Adipocyte (in vitro differentiated cells): ENCODE data around the gene LRRFIP1.

Experiments used
- DNase-seq: peaks from one replicate; pipeline ENCODE4 v3.0.0-alpha.2; 2015; ENCODE audit warnings: low read depth
- H3K27me3 ChIP-seq: replicated peaks from 2 replicates; pipeline ENCODE4 v1.7.0; 2013; ENCODE audit warnings: mild to moderate bottlenecking, low read length, moderate library complexity; ENCODE audit not compliant: control insufficient read depth, insufficient read depth
- H3K36me3 ChIP-seq: 2 replicates; pipeline ENCODE4 v1.7.0; 2013; ENCODE audit warnings: low read length, mild to moderate bottlenecking, moderate library complexity; ENCODE audit not compliant: control insufficient read depth, insufficient read depth, severe bottlenecking
- H3K4me1 ChIP-seq: 2 replicates; pipeline ENCODE4 v1.7.0; 2013; ENCODE audit warnings: mild to moderate bottlenecking, low read length, moderate library complexity; ENCODE audit not compliant: control insufficient read depth, insufficient read depth
- H3K4me3 ChIP-seq: 2 replicates; pipeline ENCODE4 v1.7.0; 2013; ENCODE audit warnings: mild to moderate bottlenecking, low read length, moderate library complexity
- H3K9ac ChIP-seq: 2 replicates; pipeline ENCODE4 v1.7.0; 2013; ENCODE audit warnings: mild to moderate bottlenecking, low read length, moderate library complexity
- H3K9me3 ChIP-seq: 2 replicates; pipeline ENCODE4 v1.7.0; 2013; ENCODE audit warnings: mild to moderate bottlenecking, low read length, moderate library complexity; ENCODE audit not compliant: control insufficient read depth

Gene LRRFIP1

DNA sequence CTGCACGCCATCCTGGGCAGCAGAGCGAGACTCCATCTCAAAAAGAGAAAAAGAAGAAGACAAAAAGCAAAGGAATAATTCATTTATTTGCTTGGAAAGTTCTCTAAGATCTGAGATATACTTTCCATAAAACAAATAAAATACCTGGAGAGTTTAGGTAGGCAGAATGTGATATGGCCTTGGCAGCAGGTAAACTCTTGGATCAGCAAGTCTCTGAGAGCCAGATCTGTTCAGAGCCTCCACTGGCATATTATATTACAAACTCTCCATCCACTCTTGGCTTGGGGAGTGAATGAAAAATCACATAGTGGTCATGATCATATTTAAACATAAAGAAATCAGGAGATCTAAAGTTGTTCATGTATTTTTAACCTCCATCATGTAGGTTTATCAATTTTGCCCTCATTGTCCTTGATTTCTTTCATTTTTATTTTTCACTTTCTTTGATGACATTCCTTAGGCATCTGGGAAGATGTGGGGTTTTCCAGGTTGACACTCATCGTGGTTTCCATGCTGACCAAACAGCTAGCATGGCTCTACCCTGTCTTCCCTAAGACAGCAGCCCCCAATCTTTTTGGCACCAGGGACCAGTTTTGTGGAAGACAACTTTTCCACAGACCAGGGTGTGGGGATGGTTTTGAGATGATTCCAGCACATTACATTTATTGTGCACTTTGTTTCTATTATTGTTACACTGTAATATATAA lies 10.2 kb downstream of the LRRFIP1 start:
- Histone ChIP-seq H3K4me3 (no peak overlapping the region), H3K36me3 (peaks cover 9% of the 10 kb centered on the region), H3K27me3 (no peaks in the 10 kb centered on the region), H3K9me3 (peaks cover 9% of the 10 kb centered on the region), H3K4me1 (peaks cover 3% of the 10 kb centered on the region), H3K9ac (no peak overlapping the region)
- no peak for DNase-seq

DNA sequence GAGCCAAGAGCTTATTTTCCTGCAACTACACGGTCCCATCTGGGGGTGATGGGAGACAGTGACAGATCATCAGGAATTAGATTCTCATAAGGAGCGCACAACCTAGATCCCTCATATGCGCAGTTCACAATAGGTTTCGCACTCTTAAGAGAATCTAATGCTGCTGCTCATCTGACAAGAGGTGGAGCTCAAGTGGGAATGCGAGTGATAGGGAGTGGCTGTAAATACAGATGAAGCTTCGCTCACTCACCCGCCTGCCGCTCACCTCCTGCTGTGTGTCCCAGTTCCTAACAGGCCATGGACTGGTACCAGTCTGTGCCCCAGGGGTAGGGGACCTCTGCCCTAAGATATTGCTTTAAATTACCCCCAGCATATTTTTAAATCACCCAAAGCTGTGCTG lies 10.8 kb downstream of the LRRFIP1 start:
- H3K4me3 ChIP-seq: no peak overlapping the region
- no peak for DNase-seq
- H3K9me3 ChIP-seq: peaks cover 9% of the 10 kb centered on the region
- no peaks in the 10 kb centered on the region for H3K27me3 ChIP-seq
- peaks cover 9% of the 10 kb centered on the region for H3K36me3 ChIP-seq
- H3K4me1 ChIP-seq: peaks cover 3% of the 10 kb centered on the region
- no peak overlapping the region for H3K9ac ChIP-seq

DNA sequence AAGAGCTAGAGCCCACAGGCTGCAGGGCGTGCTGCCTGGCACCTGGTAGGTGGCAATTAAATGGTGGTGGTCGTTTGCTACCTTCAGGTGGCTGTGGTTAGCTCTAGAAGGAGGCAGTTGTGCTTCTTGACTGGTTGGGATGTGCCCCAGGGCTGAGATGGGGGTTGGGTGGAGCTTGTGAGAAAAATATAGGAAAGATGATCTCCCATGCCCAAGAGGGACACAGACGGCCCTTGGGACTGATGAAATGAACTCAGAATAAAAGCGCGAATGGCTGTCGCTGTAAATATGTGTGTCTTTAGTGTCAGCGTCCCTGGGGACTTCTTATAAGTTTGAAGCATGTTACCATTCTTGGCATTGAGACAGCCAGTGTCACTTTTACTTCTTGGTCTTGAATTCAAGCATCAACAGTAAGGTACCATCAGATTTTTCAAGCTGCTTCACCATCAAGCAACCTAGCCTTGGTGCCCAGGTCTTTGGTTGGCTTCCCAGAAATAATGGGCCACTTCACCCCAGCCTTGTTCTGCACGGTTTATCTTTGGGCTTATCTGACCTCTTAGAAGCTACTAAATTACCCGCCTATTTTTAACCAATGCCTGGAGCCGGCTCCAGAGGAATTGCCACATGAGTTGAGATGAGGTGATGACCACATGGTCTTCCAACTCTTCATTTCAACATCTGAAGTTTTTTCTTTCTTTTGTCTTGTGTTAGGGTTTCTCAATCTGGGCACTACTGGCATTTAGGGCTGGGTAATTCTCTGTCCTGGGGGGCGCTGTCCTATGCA lies 11.9 kb downstream of the LRRFIP1 start:
- H3K36me3 ChIP-seq: peaks cover 7% of the 10 kb centered on the region
- H3K4me1 ChIP-seq: peaks cover 3% of the 10 kb centered on the region
- H3K9ac ChIP-seq: no peak overlapping the region

DNA sequence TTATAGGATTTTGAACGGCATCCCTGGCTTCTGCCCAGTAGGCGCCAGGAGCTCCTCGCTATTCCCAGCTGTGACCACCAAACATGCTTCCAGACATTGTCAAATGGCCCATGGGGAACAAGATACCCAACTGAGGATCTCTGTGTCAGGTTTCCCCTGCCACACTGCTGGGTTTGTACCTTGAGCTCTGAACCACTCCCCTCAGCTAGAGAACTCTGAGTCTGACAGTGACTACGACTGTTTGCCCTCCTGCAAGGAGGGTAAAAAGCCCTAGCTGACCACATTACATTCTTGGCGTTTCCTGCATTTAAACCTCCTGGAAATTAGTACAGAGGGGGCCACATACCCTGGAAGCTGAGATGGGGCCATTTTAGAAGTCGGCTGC lies 12.4 kb downstream of the LRRFIP1 start:
- peaks cover 3% of the 10 kb centered on the region for H3K9me3 ChIP-seq
- no peaks in the 10 kb centered on the region for H3K27me3 ChIP-seq
- peaks cover 9% of the 10 kb centered on the region for H3K36me3 ChIP-seq
- DNase-seq: no peak
- H3K4me1 ChIP-seq: peaks cover 3% of the 10 kb centered on the region
- no peak overlapping the region for H3K9ac ChIP-seq
- H3K4me3 ChIP-seq: no peak overlapping the region

More for the DNA sequence above, 11.9 kb downstream of the LRRFIP1 start:
- no peak for DNase-seq
- Histone ChIP-seq H3K27me3 (no peaks in the 10 kb centered on the region), H3K9me3 (peaks cover 9% of the 10 kb centered on the region), H3K4me3 (no peak overlapping the region)

DNA sequence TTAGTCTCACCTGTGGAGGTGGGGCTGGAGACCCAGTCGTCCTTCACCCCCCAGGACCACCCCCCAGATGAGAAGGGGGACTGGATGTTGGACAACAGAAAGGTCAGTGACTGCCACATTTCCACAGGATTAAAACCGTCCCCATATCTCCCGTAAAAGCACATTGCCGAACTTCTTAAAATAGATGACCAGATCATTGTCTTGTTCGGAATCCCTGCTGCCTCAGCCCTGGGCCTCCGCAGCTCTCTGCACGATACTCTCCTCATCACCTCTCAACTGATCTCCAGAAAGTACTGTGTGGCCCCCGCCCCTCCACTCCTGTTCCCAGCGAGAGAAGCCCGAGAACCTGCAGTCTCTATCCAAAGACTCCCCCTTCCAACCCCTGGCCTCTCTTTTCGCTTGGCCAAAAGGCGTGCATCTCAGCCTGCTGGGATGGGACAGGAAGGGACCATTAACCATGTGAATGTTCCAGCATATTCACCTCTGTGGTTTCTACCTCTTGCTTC lies 13.2 kb downstream of the LRRFIP1 start:
- Histone ChIP-seq H3K9me3 (no peaks in the 10 kb centered on the region), H3K4me3 (no peak overlapping the region), H3K36me3 (peaks cover 16% of the 10 kb centered on the region), H3K27me3 (no peaks in the 10 kb centered on the region), H3K4me1 (peaks cover 3% of the 10 kb centered on the region), H3K9ac (no peak overlapping the region)
- no peak for DNase-seq

DNA sequence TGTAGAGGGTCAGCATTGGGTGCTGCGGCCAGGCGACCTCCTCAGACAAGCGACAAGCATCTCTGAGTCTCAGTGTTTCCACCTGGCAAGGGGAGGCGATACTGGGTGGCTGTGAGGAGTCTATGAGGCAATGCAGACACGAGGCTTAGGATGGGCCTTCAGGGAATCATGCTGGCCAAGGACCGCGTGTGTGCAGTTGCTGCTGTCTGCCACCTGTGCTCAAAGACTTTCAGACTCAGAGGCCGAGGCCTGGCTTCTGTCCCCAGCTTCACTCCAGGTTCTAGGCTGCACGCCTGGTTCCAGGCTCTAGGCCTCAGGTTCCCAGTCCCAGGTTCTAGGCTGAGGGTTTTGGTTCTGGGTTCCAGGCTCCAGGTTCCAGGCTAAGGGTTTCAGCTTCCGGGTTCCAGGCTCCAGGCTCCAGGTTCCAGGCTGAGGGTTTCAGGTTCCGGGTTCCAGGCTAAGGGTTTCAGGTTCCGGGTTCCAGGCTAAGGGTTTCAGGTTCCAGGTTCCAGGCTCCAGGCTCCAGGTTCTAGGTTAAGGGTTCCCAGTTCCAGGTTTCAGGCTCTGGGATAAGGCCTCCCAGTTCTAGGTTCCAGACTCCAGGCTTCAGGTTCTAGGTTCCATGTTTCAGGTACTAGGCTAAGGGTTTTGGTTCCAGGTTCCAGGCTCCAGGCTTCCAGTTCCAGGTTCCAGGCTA lies 14.8 kb downstream of the LRRFIP1 start:
- H3K36me3 ChIP-seq: peaks cover 16% of the 10 kb centered on the region
- DNase-seq: no peak
- no peak overlapping the region for H3K9ac ChIP-seq
- no peaks in the 10 kb centered on the region for H3K27me3 ChIP-seq
- H3K4me1 ChIP-seq: peaks cover 3% of the 10 kb centered on the region
- no peaks in the 10 kb centered on the region for H3K9me3 ChIP-seq
- no peak overlapping the region for H3K4me3 ChIP-seq

DNA sequence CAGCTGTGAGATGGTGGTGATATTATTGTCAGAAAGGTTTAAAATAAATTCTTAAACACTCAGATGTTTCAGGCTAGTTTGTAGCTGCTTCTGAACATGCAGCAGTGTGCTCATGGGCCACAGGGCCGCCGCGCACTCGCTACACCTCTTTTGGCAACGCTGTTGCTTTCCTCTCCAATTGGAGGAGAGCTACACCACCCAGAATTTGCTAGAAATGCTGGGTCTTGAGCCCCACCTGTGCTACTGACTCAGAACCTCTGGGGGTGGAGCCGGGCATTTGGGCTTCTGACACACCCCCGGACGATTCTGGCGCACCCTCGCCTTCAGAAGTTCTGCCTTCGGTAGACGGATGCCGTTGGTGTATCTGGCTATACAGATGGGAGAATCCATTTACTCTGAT lies 15.7 kb downstream of the LRRFIP1 start:
- Histone ChIP-seq H3K4me3 (no peak overlapping the region), H3K36me3 (peaks cover 16% of the 10 kb centered on the region), H3K27me3 (no peaks in the 10 kb centered on the region), H3K9me3 (no peaks in the 10 kb centered on the region), H3K9ac (no peak overlapping the region), H3K4me1 (peaks cover 3% of the 10 kb centered on the region)
- no peak for DNase-seq

DNA sequence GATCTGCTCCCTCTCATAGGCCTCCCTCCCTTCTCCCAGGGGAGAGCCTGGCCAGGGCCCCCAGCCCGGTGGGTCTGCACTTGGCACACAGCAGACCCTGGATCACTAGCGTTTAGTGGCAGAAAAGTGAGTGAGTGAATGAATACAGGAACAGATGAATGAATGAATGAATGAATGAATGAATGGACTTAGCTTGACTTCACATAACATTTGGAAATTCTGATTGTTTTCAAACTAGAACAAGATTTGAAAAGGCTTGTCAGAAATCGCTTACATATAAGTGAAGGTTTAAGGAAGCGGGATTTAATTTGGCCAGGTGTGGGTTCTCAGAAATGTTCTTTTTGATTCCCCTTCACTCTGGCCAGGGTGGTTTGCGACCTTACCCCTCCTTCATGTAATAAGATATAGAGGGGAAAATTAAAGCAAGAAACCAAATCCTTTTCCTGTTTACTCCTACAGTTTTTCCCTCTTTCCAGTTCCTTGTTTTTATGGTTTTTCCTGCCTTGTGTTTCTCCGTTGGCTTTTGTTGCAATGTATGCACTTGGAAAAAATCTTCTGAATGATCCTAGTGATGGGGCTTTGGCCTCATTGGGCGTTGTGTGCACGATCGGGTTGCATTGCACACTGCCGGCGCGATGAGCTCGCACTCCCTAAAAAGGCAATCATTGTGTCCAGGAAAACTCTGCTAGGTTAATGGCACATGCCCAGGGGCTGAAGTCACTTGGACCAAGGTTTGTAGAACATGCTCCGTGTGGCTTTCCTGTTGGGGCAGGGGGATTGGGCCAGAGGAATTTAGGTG lies 16.4 kb downstream of the LRRFIP1 start:
- H3K27me3 ChIP-seq: no peaks in the 10 kb centered on the region
- H3K9me3 ChIP-seq: no peaks in the 10 kb centered on the region
- H3K4me3 ChIP-seq: no peak overlapping the region
- no peak for DNase-seq
- no peak overlapping the region for H3K9ac ChIP-seq
- H3K4me1 ChIP-seq: peaks cover 3% of the 10 kb centered on the region
- H3K36me3 ChIP-seq: peaks cover 16% of the 10 kb centered on the region

DNA sequence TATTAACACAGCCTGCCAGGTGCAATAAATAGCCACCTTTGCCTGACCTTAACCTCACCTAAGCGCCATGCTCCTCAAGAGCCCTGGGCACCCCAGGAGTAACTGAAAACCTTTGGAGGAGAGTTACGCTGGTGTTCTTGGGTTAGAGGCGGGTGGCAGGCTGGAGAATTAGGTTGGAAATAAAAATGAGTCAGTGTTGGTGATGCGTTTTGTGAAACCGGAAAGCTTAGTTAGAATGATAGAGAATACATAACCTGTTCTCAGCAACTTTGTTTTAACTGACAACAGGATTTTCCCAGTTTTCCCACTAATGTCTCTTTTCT lies 17.0 kb downstream of the LRRFIP1 start:
- H3K4me1 ChIP-seq: peaks cover 2% of the 10 kb centered on the region
- no peak overlapping the region for H3K9ac ChIP-seq
- no peaks in the 10 kb centered on the region for H3K27me3 ChIP-seq
- peaks cover 16% of the 10 kb centered on the region for H3K36me3 ChIP-seq
- no peak for DNase-seq
- no peak overlapping the region for H3K4me3 ChIP-seq
- H3K9me3 ChIP-seq: no peaks in the 10 kb centered on the region

DNA sequence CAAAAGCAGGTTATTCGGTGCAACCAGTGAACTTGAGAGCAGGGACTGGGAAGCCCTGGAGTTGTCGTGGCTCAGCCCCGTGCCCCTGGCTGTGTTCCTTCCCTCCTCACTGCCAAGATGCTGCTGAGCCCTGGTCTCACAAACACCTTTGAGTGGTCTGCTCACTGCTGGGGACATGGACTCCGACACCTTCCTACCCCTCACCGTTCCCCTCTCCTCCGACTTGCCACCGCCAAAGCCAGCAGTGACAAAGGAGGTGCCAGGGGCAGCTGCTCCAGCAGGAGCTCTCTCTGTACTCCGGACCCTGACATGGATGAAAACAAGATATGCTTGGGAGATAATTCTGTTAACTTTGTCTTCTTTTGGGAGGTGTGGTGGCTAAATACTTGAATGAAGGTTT lies 17.9 kb downstream of the LRRFIP1 start:
- H3K9me3 ChIP-seq: no peaks in the 10 kb centered on the region
- peaks cover 3% of the 10 kb centered on the region for H3K4me1 ChIP-seq
- no peak overlapping the region for H3K9ac ChIP-seq
- H3K4me3 ChIP-seq: no peak overlapping the region
- DNase-seq: no peak
- H3K36me3 ChIP-seq: peaks cover 16% of the 10 kb centered on the region
- H3K27me3 ChIP-seq: no peaks in the 10 kb centered on the region
